ENCODE data around the gene PIPOX. TPM values are rescaled to one million over a fixed set of nuclear protein-coding genes. Genes with fewer than 3 reads are reported as not detected.

The PIPOX gene
- total and polyA plus RNA-seq, 9 of the 15 experiments (the other 6 are each of a cell fraction or from before 2014, with no cell fraction given), result 0.15 to 2.2 (median 0.58) TPM; not detected in 2

GRCh38 chr17:29043539-29044145, 701 bp downstream of the PIPOX start:
- no peak for ATAC-seq
- no peak overlapping the region for H3K9ac ChIP-seq (ENCODE audit: insufficient read depth in 1 of 2, low read depth in 2 of 2, low read length in 2 of 2)
- no peaks in the 10 kb centered on the region for H3K9me3 ChIP-seq (replicated peaks; ENCODE audit: control insufficient read depth, insufficient read depth, low read depth, low read length)
- in situ Hi-C loops (cut with MboI) (no loop called here), intact Hi-C loops (cut with micrococcal nuclease) (no loop called here)
- peaks cover 6 to 10% of the 10 kb centered on the region in 2 experiments; a peak in 4 of 5 replicates for H3K4me1 ChIP-seq (replicated peaks in 1 of 2; ENCODE audit: control insufficient read depth in 2 of 2, insufficient read depth in 2 of 2, low read length in 2 of 2)
- H3K36me3 ChIP-seq (ENCODE audit: control insufficient read depth, insufficient read depth, low read length), result no peaks in the 10 kb centered on the region
- no peaks in the 10 kb centered on the region for H3K9me1 ChIP-seq (ENCODE audit: control insufficient read depth, insufficient read depth, low read length)
- H3K27me3 ChIP-seq (ENCODE audit: control insufficient read depth in 2 of 2, insufficient read depth in 2 of 2, low read length in 2 of 2), result peaks cover 17 to 25% of the 10 kb centered on the region in 2 experiments
- DNase-seq (ENCODE audit: extremely low read depth in 1 of 4, low spot score in 3 of 4), result no peak
- CTCF ChIA-PET (ENCODE audit: low intra/inter-chr PET ratio), result no interaction called here
- no peak for FAIRE-seq
- POLR2A ChIA-PET, result interaction anchor here (0.7 to 1.2 kb wide), 2 partner anchors 8 to 76 kb away, joined by 3 read pairs; no protein-coding TSS in a partner anchor
- no peaks in the 10 kb centered on the region; the same call in 1 of the 2 replicates for H4K20me1 ChIP-seq (replicated peaks; ENCODE audit: control insufficient read depth, insufficient read depth, low read length)
- no peak overlapping the region for H3K4me2 ChIP-seq (ENCODE audit: insufficient read depth, low read length)
- H3K79me2 ChIP-seq (ENCODE audit: control insufficient read depth, insufficient read depth, low read length), result no peaks in the 10 kb centered on the region
- no peak overlapping the region for H3K4me3 ChIP-seq
- no peak overlapping the region for H3K27ac ChIP-seq (ENCODE audit: extremely low read depth, low read depth, low read length)
- 35% methylated on average over 3 of the region's 3 CpGs for WGBS (ENCODE audit: insufficient coverage, low coverage, missing lambda C conversion rate)
- no TSS peak for BruUV-seq (replicated peaks)
- H2AFZ ChIP-seq (ENCODE audit: low read depth, low read length), result no peak overlapping the region
- no peak for TF ChIP-seq NR1H2 (CRISPR knock-in tag; IDR thresholded peaks at IDR 0.05)
- TF ChIP-seq SAFB (IDR thresholded peaks at IDR 0.05; ENCODE audit: borderline replicate concordance, low read depth, low read length), result no peak

GRCh38 chr17:29045026-29045425, 2.1 kb downstream of the PIPOX start:
- 10% methylated on average over 4 of the region's 4 CpGs for WGBS (ENCODE audit: insufficient coverage, low coverage, missing lambda C conversion rate)
- TF ChIP-seq RBM15 (IDR thresholded peaks at IDR 0.05; ENCODE audit: insufficient read depth, low read length) (no peak), ZNF280A (IDR thresholded peaks at IDR 0.05; ENCODE audit: low read depth, partially characterized antibody) (no peak), TAF7 (tag; IDR thresholded peaks at IDR 0.05) (no peak), STAG1 (CRISPR knock-in tag; IDR thresholded peaks at IDR 0.05; ENCODE audit: borderline replicate concordance) (no peak), MLLT1 (IDR thresholded peaks at IDR 0.05) (no peak), ARID3A (IDR thresholded peaks at IDR 0.05; ENCODE audit: borderline replicate concordance, low read depth, low read length) (no peak), HNRNPUL1 (IDR thresholded peaks at IDR 0.05; ENCODE audit: low read length) (no peak), THRAP3 (IDR thresholded peaks at IDR 0.05; ENCODE audit: borderline replicate concordance) (no peak)

More at GRCh38 chr17:29045026-29045425, 2.1 kb downstream of the PIPOX start:
- Histone ChIP-seq H3K27ac (ENCODE audit: extremely low read depth, low read depth, low read length) (no peak overlapping the region), H3K9me3 (replicated peaks; ENCODE audit: control insufficient read depth, insufficient read depth, low read depth, low read length) (no peaks in the 10 kb centered on the region), H2AFZ (ENCODE audit: low read depth, low read length) (no peak overlapping the region), H3K4me3 (no peak overlapping the region), H3K9me1 (ENCODE audit: control insufficient read depth, insufficient read depth, low read length) (no peaks in the 10 kb centered on the region), H3K27me3 (ENCODE audit: control insufficient read depth in 2 of 2, insufficient read depth in 2 of 2, low read length in 2 of 2) (peaks cover 31 to 39% of the 10 kb centered on the region in 2 experiments), H3K9ac (ENCODE audit: insufficient read depth in 1 of 2, low read depth in 2 of 2, low read length in 2 of 2) (no peak overlapping the region), H3K4me1 (replicated peaks in 1 of 2; ENCODE audit: control insufficient read depth in 2 of 2, insufficient read depth in 2 of 2, low read length in 2 of 2) (peaks cover 3 to 7% of the 10 kb centered on the region in 2 experiments; a peak in 3 of 5 replicates), H3K36me3 (ENCODE audit: control insufficient read depth, insufficient read depth, low read length) (no peaks in the 10 kb centered on the region), H3K79me2 (ENCODE audit: control insufficient read depth, insufficient read depth, low read length) (no peaks in the 10 kb centered on the region), H4K20me1 (replicated peaks; ENCODE audit: control insufficient read depth, insufficient read depth, low read length) (peaks cover 4% of the 10 kb centered on the region; the same call in 1 of the 2 replicates), H3K4me2 (ENCODE audit: insufficient read depth, low read length) (no peak overlapping the region)
- no TSS peak for BruUV-seq (replicated peaks)
- ChIA-PET CTCF (ENCODE audit: low intra/inter-chr PET ratio) (no interaction called here), POLR2A (interaction anchor here (0.6 to 1.2 kb wide), 2 partner anchors 9 to 1978 kb away, joined by 3 read pairs; no protein-coding TSS in a partner anchor)
- DNase-seq (ENCODE audit: extremely low read depth in 1 of 4, low spot score in 3 of 4) (no peak), ATAC-seq (no peak), FAIRE-seq (no peak)
- intact Hi-C loops (cut with micrococcal nuclease), result no loop called here
- in situ Hi-C loops (cut with MboI), result no loop called here

All from K562 (cell line).